ENCODE results near the gene ZFYVE26.
"Not testable (repeated sequence)": the region's sequence is repeated elsewhere in the genome, so short reads cannot be mapped to it uniquely, and the experiment has no call there.

The ZFYVE26 gene

GRCh38 chr14:67816326-67817002, at the start of gene ZFYVE26:
TSS of gene ZFYVE26 (minus strand) at chr14:67816590. CDS start at chr14:67815963, 627 bp downstream.
- peak; percentile 86 to 90 for DNase-seq (ENCODE audit: low read depth in 2 of 2)

GRCh38 chr14:67863223-67863622, 46.8 kb upstream of the ZFYVE26 start:
- DNase-seq (ENCODE audit: low read depth in 2 of 2) = no peak

GRCh38 chr14:67859169-67859749, 42.9 kb upstream of the ZFYVE26 start:
- DNase-seq (ENCODE audit: low read depth in 2 of 2) = no peak

- DNase-seq (ENCODE audit: low read depth in 2 of 2) = no peak
These were observed 41.5 kb upstream of the ZFYVE26 start for GRCh38 chr14:67857778-67858350.

- DNase-seq (ENCODE audit: low read depth in 2 of 2) = peak; percentile 27 to 39
These were observed 40.4 kb upstream of the ZFYVE26 start for GRCh38 chr14:67856827-67857226.

GRCh38 chr14:67853715-67854114, 37.3 kb upstream of the ZFYVE26 start:
- DNase-seq (ENCODE audit: low read depth in 2 of 2) = no peak

GRCh38 chr14:67852926-67853604, 36.7 kb upstream of the ZFYVE26 start:
- no peak for DNase-seq (ENCODE audit: low read depth in 2 of 2)

- no peak for DNase-seq (ENCODE audit: low read depth in 2 of 2)
These were observed 35.5 kb upstream of the ZFYVE26 start for GRCh38 chr14:67851785-67852410.

- DNase-seq (ENCODE audit: low read depth in 2 of 2) = no peak
These were observed 33.9 kb upstream of the ZFYVE26 start for GRCh38 chr14:67850066-67850830.

GRCh38 chr14:67846029-67846610, 29.7 kb upstream of the ZFYVE26 start:
- DNase-seq (ENCODE audit: low read depth in 2 of 2) = no peak

GRCh38 chr14:67837011-67837624, 20.7 kb upstream of the ZFYVE26 start:
- peak; percentile 63 to 64 for DNase-seq (ENCODE audit: low read depth in 2 of 2)

- no peak for DNase-seq (ENCODE audit: low read depth in 2 of 2)
These were observed 19.2 kb upstream of the ZFYVE26 start for GRCh38 chr14:67835596-67835995.

- no peak for DNase-seq (ENCODE audit: low read depth in 2 of 2)
These were observed 17.0 kb upstream of the ZFYVE26 start for GRCh38 chr14:67833403-67833802.

- DNase-seq (ENCODE audit: low read depth in 2 of 2) = no peak
These were observed 14.7 kb upstream of the ZFYVE26 start for GRCh38 chr14:67831113-67831512.

- DNase-seq (ENCODE audit: low read depth in 2 of 2) = no peak
These were observed 4.7 kb upstream of the ZFYVE26 start for GRCh38 chr14:67821121-67821520.

- no peak for DNase-seq (ENCODE audit: low read depth in 2 of 2)
These were observed 4.1 kb upstream of the ZFYVE26 start for GRCh38 chr14:67820428-67820971.

- DNase-seq (ENCODE audit: low read depth in 2 of 2) = peak; percentile 69 to 72
These were observed 3.4 kb upstream of the ZFYVE26 start, which contains the start of gene RAD51B for GRCh38 chr14:67819563-67820421. TSS of gene RAD51B (plus strand) at chr14:67819779.

GRCh38 chr14:67818476-67818875, 2.1 kb upstream of the ZFYVE26 start:
- not testable (repeated sequence) for DNase-seq (ENCODE audit: low read depth in 2 of 2)

- DNase-seq (ENCODE audit: low read depth in 2 of 2) = no peak
These were observed 1.5 kb upstream of the ZFYVE26 start for GRCh38 chr14:67817750-67818438.
